HepG2 (cell line): ENCODE data around the gene BIRC6. TPM values are rescaled to one million over a fixed set of nuclear protein-coding genes. Genes with fewer than 3 reads are reported as not detected.

Source experiments
- FOXM1 ChIP-seq: sonication (generic); formaldehyde crosslinking; IDR thresholded peaks from 2 replicates; pipeline ENCODE4 v1.5.0; 2020; ENCODE audit warnings: missing genetic modification reagents
- GTF3A ChIP-seq: sonication (generic); formaldehyde crosslinking; conservative IDR thresholded peaks from 2 replicates; pipeline ENCODE4 v1.4.0; 2020; ENCODE audit warnings: mild to moderate bottlenecking, missing genetic modification reagents
- JUN ChIP-seq: sonication (generic); formaldehyde crosslinking; IDR thresholded peaks from 2 replicates; pipeline ENCODE4 v1.4.0; 2020; ENCODE audit warnings: mild to moderate bottlenecking, missing genetic modification reagents
- KLF6 ChIP-seq: IDR thresholded peaks from 2 replicates; pipeline ENCODE4 v1.8.0; 2016; ENCODE audit warnings: missing biosample characterization, missing genetic modification reagents
- NFIC ChIP-seq: IDR thresholded peaks from 2 replicates; pipeline ENCODE4 v1.6.1; 2012; ENCODE audit warnings: mild to moderate bottlenecking, low read length, inconsistent platforms
- RFXANK ChIP-seq: IDR thresholded peaks from 2 replicates; pipeline ENCODE4 v1.6.1; 2016
- SP1 ChIP-seq, 2 experiments: fragments of 450-650 bp in 1 of 2; sonication (generic) in 1 of 2; formaldehyde crosslinking in 1 of 2; IDR thresholded peaks; 2 replicates each; pipeline versions ENCODE4 v1.4.0 to v1.6.1; 2016 to 2020; ENCODE audit warnings: missing genetic modification reagents in 1 of 2
- WIZ ChIP-seq: sonication (generic); formaldehyde crosslinking; IDR thresholded peaks from 2 replicates; pipeline ENCODE4 v1.5.1; 2020; ENCODE audit warnings: mild to moderate bottlenecking, missing genetic modification reagents
- ZKSCAN1 ChIP-seq: fragments of 150-350 bp; IDR thresholded peaks from 2 replicates; pipeline ENCODE4 v1.6.1; 2014; ENCODE audit warnings: low read length
- ZKSCAN8 ChIP-seq: IDR thresholded peaks from 2 replicates; pipeline ENCODE4 v1.6.1; 2016; ENCODE audit warnings: borderline replicate concordance, missing genetic modification reagents, missing compliant biosample characterization
- ZNF230 ChIP-seq: sonication (generic); formaldehyde crosslinking; IDR thresholded peaks from 2 replicates; pipeline ENCODE4 v1.4.0; 2020; ENCODE audit warnings: mild to moderate bottlenecking, missing genetic modification reagents
- ZNF256 ChIP-seq: sonication (generic); formaldehyde crosslinking; conservative IDR thresholded peaks from 2 replicates; pipeline ENCODE4 v1.4.0; 2020; ENCODE audit warnings: missing genetic modification reagents
- ZNF432 ChIP-seq: sonication (generic); formaldehyde crosslinking; IDR thresholded peaks from 2 replicates; pipeline ENCODE4 v1.5.0; 2020; ENCODE audit warnings: missing genetic modification reagents, mild to moderate bottlenecking, borderline replicate concordance
- ZNF549 ChIP-seq: sonication (generic); formaldehyde crosslinking; IDR thresholded peaks from 2 replicates; pipeline ENCODE4 v1.5.0; 2020; ENCODE audit warnings: missing genetic modification reagents
- ZNF660 ChIP-seq: sonication (generic); formaldehyde crosslinking; IDR thresholded peaks from 2 replicates; pipeline ENCODE4 v1.5.1; 2020; ENCODE audit warnings: mild to moderate bottlenecking, low read depth, missing genetic modification reagents, borderline replicate concordance
- polyA plus RNA-seq, 8 experiments: library from polyadenylated mRNA; depleted of rRNA in 3 of 8; stranded (reverse) in 7 of 8; unstranded in 1 of 8; fragments of >200 nt; fragmentation: Illumina TruSeq in 4 of 8; extraction: Trizol in 4 of 8; gene quantifications; 2 replicates each; pipeline versions ENCODE4 v1.2.1 to v1.2.3, GENCODE V29; 2011 to 2016; ENCODE audit warnings: low read depth in 4 of 8, missing spikeins in 1 of 8, mixed read lengths in 1 of 8; ENCODE audit not compliant: insufficient read depth in 1 of 8
- total RNA-seq, 5 experiments: library from RNA; depleted of rRNA; stranded (reverse); fragments of >200 nt; fragmentation: Illumina TruSeq; extraction: Trizol; gene quantifications; 2 replicates each; pipeline ENCODE4 v1.2.3, GENCODE V29; 2016; ENCODE audit warnings: low read depth in 1 of 5
- TF ChIP-seq, protein P1 (sequence below): sonication (generic); formaldehyde crosslinking; IDR thresholded peaks from 2 replicates; pipeline ENCODE4 v1.4.0; 2020; ENCODE audit warnings: missing genetic modification reagents
- TF ChIP-seq, protein P2 (sequence below), 2 experiments: fragments of 450-650 bp in 1 of 2; sonication (generic) in 1 of 2; formaldehyde crosslinking; IDR thresholded peaks; 2 replicates each; pipeline versions ENCODE4 v1.5.0 to v1.8.0; 2020 to 2022; ENCODE audit warnings: mild to moderate bottlenecking in 1 of 2, missing genetic modification reagents in 1 of 2
- TF ChIP-seq, protein P3 (sequence below): sonication (generic); formaldehyde crosslinking; IDR thresholded peaks from 2 replicates; pipeline ENCODE4 v1.5.0; 2020; ENCODE audit warnings: mild to moderate bottlenecking, missing genetic modification reagents
- TF ChIP-seq, protein P4 (sequence below): sonication (generic); formaldehyde crosslinking; IDR thresholded peaks from 2 replicates; pipeline ENCODE4 v1.4.0; 2020; ENCODE audit warnings: missing genetic modification reagents

The BIRC6 gene
- total and polyA plus RNA-seq, 2 of the 13 experiments (the other 11 are each of a cell fraction or from before 2014, with no cell fraction given): 65.6 to 120 TPM

DNA sequence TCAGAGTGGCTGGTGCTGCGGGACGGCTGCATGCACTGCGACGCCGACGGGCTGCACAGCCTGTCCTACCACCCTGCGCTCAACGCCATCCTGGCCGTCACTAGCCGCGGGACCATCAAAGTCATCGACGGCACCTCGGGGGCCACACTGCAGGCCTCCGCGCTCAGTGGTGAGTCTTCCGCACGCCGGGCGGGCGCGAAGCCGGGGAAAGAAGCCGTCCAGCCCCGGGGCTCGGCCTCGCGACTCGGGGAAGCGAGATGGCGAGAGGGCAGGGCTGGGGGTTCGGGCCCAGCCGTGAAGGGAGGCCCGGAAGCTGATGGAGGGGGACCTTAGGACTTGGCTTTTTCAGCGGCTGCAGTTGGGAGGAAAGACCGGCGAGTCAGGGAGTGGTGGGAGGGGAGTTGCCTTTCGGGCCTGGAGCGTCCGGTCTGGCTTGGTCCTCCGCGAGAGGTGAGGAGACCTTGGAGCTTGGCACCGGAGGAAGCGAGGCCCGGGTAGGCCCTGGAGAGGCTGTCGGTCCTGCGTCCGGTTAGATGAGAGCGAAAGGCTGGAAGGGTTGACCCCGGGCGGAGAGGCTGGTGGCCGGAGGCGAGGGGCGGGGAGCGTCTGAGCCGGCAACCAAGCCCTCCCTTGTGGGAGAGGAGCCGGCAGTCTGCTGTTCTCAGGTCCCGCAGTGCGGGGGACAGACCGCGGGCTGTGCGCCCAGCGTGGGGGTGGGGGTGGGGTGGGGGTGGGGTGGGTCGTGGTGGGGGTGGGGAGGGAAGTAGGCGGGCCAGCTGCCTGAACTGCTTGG, 691 bp downstream of the BIRC6 start (continued):
- TF ChIP-seq, protein P1, sequence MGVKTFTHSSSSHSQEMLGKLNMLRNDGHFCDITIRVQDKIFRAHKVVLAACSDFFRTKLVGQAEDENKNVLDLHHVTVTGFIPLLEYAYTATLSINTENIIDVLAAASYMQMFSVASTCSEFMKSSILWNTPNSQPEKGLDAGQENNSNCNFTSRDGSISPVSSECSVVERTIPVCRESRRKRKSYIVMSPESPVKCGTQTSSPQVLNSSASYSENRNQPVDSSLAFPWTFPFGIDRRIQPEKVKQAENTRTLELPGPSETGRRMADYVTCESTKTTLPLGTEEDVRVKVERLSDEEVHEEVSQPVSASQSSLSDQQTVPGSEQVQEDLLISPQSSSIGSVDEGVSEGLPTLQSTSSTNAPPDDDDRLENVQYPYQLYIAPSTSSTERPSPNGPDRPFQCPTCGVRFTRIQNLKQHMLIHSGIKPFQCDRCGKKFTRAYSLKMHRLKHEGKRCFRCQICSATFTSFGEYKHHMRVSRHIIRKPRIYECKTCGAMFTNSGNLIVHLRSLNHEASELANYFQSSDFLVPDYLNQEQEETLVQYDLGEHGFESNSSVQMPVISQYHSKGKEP (CRISPR knock-in tag): peak; percentile 15; the same call in 1 of the 2 replicates
- TF ChIP-seq WIZ (CRISPR knock-in tag) (0 out of 2 replicates have a peak, but pooled peaks have one; percentile 48), ZKSCAN8 (CRISPR knock-in tag) (no peak), SP1 (IDR thresholded peaks at IDR 0.05) (no peak), SP1 (CRISPR knock-in tag; IDR thresholded peaks at IDR 0.05) (peak; percentile 8; the same call in 1 of the 2 replicates), ZNF660 (peak; percentile 24; the same call in 1 of the 2 replicates), KLF6 (CRISPR knock-in tag) (peak; percentile 12; the same call in 1 of the 2 replicates), ZKSCAN1 (no peak), ZNF549 (CRISPR knock-in tag) (no peak), GTF3A (no peak), ZNF256 (CRISPR knock-in tag) (no peak; the same call in 1 of the 2 replicates), JUN (peak; percentile 89; the same call in 1 of the 2 replicates), ZNF230 (CRISPR knock-in tag) (no peak; the same call in 1 of the 2 replicates), FOXM1 (CRISPR knock-in tag) (no peak), NFIC (no peak), ZNF432 (no peak), RFXANK (CRISPR knock-in tag) (no peak)
- TF ChIP-seq, protein P2, sequence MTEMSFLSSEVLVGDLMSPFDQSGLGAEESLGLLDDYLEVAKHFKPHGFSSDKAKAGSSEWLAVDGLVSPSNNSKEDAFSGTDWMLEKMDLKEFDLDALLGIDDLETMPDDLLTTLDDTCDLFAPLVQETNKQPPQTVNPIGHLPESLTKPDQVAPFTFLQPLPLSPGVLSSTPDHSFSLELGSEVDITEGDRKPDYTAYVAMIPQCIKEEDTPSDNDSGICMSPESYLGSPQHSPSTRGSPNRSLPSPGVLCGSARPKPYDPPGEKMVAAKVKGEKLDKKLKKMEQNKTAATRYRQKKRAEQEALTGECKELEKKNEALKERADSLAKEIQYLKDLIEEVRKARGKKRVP (CRISPR knock-in tag; IDR thresholded peaks at IDR 0.05): no peak
- TF ChIP-seq, protein P3, sequence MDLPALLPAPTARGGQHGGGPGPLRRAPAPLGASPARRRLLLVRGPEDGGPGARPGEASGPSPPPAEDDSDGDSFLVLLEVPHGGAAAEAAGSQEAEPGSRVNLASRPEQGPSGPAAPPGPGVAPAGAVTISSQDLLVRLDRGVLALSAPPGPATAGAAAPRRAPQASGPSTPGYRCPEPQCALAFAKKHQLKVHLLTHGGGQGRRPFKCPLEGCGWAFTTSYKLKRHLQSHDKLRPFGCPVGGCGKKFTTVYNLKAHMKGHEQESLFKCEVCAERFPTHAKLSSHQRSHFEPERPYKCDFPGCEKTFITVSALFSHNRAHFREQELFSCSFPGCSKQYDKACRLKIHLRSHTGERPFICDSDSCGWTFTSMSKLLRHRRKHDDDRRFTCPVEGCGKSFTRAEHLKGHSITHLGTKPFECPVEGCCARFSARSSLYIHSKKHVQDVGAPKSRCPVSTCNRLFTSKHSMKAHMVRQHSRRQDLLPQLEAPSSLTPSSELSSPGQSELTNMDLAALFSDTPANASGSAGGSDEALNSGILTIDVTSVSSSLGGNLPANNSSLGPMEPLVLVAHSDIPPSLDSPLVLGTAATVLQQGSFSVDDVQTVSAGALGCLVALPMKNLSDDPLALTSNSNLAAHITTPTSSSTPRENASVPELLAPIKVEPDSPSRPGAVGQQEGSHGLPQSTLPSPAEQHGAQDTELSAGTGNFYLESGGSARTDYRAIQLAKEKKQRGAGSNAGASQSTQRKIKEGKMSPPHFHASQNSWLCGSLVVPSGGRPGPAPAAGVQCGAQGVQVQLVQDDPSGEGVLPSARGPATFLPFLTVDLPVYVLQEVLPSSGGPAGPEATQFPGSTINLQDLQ (CRISPR knock-in tag): no peak
- TF ChIP-seq, protein P4, sequence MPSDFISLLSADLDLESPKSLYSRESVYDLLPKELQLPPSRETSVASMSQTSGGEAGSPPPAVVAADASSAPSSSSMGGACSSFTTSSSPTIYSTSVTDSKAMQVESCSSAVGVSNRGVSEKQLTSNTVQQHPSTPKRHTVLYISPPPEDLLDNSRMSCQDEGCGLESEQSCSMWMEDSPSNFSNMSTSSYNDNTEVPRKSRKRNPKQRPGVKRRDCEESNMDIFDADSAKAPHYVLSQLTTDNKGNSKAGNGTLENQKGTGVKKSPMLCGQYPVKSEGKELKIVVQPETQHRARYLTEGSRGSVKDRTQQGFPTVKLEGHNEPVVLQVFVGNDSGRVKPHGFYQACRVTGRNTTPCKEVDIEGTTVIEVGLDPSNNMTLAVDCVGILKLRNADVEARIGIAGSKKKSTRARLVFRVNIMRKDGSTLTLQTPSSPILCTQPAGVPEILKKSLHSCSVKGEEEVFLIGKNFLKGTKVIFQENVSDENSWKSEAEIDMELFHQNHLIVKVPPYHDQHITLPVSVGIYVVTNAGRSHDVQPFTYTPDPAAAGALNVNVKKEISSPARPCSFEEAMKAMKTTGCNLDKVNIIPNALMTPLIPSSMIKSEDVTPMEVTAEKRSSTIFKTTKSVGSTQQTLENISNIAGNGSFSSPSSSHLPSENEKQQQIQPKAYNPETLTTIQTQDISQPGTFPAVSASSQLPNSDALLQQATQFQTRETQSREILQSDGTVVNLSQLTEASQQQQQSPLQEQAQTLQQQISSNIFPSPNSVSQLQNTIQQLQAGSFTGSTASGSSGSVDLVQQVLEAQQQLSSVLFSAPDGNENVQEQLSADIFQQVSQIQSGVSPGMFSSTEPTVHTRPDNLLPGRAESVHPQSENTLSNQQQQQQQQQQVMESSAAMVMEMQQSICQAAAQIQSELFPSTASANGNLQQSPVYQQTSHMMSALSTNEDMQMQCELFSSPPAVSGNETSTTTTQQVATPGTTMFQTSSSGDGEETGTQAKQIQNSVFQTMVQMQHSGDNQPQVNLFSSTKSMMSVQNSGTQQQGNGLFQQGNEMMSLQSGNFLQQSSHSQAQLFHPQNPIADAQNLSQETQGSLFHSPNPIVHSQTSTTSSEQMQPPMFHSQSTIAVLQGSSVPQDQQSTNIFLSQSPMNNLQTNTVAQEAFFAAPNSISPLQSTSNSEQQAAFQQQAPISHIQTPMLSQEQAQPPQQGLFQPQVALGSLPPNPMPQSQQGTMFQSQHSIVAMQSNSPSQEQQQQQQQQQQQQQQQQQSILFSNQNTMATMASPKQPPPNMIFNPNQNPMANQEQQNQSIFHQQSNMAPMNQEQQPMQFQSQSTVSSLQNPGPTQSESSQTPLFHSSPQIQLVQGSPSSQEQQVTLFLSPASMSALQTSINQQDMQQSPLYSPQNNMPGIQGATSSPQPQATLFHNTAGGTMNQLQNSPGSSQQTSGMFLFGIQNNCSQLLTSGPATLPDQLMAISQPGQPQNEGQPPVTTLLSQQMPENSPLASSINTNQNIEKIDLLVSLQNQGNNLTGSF (CRISPR knock-in tag): peak; percentile 82
